MM.1S (cell line): Measurements from ENCODE around the gene MAGI1.

Source experiments
- DNase-seq: peaks from one replicate; pipeline ENCODE4 v3.0.0-alpha.2; 2015
- H2AFZ ChIP-seq: fragments of 300-600 bp; sonication (generic); 2 replicates; pipeline ENCODE4 v1.6.0; 2016; ENCODE audit warnings: antibody characterized with exemption, low read length
- H3F3A ChIP-seq: fragments of 300-600 bp; sonication (generic); 2 replicates; pipeline ENCODE4 v1.6.1; 2016; ENCODE audit warnings: mild to moderate bottlenecking, antibody characterized with exemption, low read length, moderate library complexity, mixed read lengths; ENCODE audit not compliant: insufficient read depth
- H3K27ac ChIP-seq: fragments of 300-600 bp; sonication (generic); 2 replicates; pipeline ENCODE4 v1.5.1; 2016; ENCODE audit warnings: mild to moderate bottlenecking, low read length
- H3K27me3 ChIP-seq: fragments of 300-600 bp; sonication (generic); replicated peaks from 2 replicates; pipeline ENCODE4 v1.6.0; 2016; ENCODE audit warnings: low read length; ENCODE audit not compliant: insufficient read depth
- H3K36me3 ChIP-seq: fragments of 300-600 bp; sonication (generic); replicated peaks from 2 replicates; pipeline ENCODE4 v1.6.1; 2016; ENCODE audit warnings: mild to moderate bottlenecking, low read length, mixed read lengths; ENCODE audit not compliant: insufficient read depth
- H3K4me1 ChIP-seq: fragments of 300-600 bp; sonication (generic); 2 replicates; pipeline ENCODE4 v1.6.1; 2016; ENCODE audit warnings: low read length, mixed read lengths
- H3K4me2 ChIP-seq: fragments of 300-600 bp; sonication (generic); 2 replicates; pipeline ENCODE4 v1.6.0; 2016; ENCODE audit warnings: low read depth, low read length
- H3K4me3 ChIP-seq: fragments of 300-600 bp; sonication (generic); 2 replicates; pipeline ENCODE4 v1.5.1; 2016; ENCODE audit warnings: low read length, mixed read lengths
- H3K79me2 ChIP-seq: fragments of 300-600 bp; sonication (generic); 2 replicates; pipeline ENCODE4 v1.6.1; 2016; ENCODE audit warnings: mixed run types, low read length, mixed read lengths
- H3K9ac ChIP-seq: fragments of 300-600 bp; sonication (generic); 2 replicates; pipeline ENCODE4 v1.6.1; 2016; ENCODE audit warnings: low read length, mixed read lengths
- H3K9me2 ChIP-seq: fragments of 300-600 bp; sonication (generic); replicated peaks from 2 replicates; pipeline ENCODE4 v1.6.1; 2016; ENCODE audit warnings: mild to moderate bottlenecking, low read length, mixed read lengths; ENCODE audit not compliant: insufficient read depth
- H3K9me3 ChIP-seq: fragments of 300-600 bp; sonication (generic); replicated peaks from 2 replicates; pipeline ENCODE4 v1.6.1; 2016; ENCODE audit warnings: mild to moderate bottlenecking, low read length, mixed read lengths; ENCODE audit not compliant: insufficient read depth
- H4K20me1 ChIP-seq: fragments of 300-600 bp; sonication (generic); 2 replicates; pipeline ENCODE4 v1.6.1; 2016; ENCODE audit warnings: mild to moderate bottlenecking, low read length, moderate library complexity, mixed read lengths; ENCODE audit not compliant: insufficient read depth
- EZH2 ChIP-seq: fragments of 300-600 bp; sonication (generic); optimal IDR thresholded peaks from 2 replicates; pipeline ENCODE3; 2017; ENCODE audit warnings: low read depth, mild to moderate bottlenecking, antibody characterized with exemption, low read length, mixed read lengths
- EZH2phosphoT487 ChIP-seq: fragments of 300-600 bp; sonication (generic); IDR thresholded peaks from 2 replicates; pipeline ENCODE4 v1.6.1; 2018; ENCODE audit warnings: antibody characterized with exemption, low read length
- TF ChIP-seq, protein P1 (sequence below): fragments of 300-600 bp; sonication (generic); IDR thresholded peaks from 2 replicates; pipeline ENCODE4 v1.5.1; 2016; ENCODE audit warnings: antibody characterized with exemption, low read length, mixed read lengths

The MAGI1 gene

DNA sequence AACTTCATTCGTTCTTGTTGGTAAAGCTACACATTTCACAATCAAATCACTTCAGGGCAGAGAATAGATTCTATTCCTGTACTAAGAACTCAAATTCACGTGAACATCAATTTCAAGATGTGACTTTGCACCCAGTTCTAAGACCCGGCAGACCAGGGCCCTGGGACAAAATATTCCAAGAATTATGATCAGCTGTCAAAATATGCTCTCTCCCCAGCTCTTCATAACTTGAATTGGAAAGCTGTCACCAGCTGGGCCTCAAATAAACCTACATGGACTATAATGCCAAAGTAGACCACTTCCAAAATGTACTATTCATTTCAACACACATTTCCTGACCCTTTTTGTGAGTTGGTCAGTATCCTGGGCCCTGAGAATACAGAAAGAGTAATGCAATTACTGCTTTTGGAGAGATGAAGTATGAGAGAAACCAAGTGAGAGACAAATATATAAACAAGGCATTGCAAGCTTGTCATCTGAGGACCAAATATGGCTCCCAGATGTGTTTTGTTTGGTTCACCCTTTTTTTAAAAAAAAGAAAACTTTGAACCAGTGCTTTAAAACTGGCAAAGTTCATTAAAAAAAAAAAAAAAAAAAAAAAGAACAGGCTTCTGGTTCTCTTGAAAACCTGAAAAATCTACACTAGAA is 14.9 kb downstream of the MAGI1 start:
- Histone ChIP-seq H2AFZ (no peak overlapping the region), H3K79me2 (peaks cover 4% of the 10 kb centered on the region; the same call in 1 of the 2 replicates), H3K27me3 (no peaks in the 10 kb centered on the region), H3K4me1 (no peaks in the 10 kb centered on the region), H3F3A (no peaks in the 10 kb centered on the region), H3K27ac (no peak overlapping the region), H3K4me2 (no peak overlapping the region), H3K9me3 (no peaks in the 10 kb centered on the region), H3K36me3 (no peaks in the 10 kb centered on the region), H4K20me1 (no peaks in the 10 kb centered on the region), H3K9ac (no peak overlapping the region), H3K9me2 (no peaks in the 10 kb centered on the region), H3K4me3 (no peak overlapping the region)
- no peak for DNase-seq
- TF ChIP-seq EZH2phosphoT487, result no peak
- TF ChIP-seq, protein P1, sequence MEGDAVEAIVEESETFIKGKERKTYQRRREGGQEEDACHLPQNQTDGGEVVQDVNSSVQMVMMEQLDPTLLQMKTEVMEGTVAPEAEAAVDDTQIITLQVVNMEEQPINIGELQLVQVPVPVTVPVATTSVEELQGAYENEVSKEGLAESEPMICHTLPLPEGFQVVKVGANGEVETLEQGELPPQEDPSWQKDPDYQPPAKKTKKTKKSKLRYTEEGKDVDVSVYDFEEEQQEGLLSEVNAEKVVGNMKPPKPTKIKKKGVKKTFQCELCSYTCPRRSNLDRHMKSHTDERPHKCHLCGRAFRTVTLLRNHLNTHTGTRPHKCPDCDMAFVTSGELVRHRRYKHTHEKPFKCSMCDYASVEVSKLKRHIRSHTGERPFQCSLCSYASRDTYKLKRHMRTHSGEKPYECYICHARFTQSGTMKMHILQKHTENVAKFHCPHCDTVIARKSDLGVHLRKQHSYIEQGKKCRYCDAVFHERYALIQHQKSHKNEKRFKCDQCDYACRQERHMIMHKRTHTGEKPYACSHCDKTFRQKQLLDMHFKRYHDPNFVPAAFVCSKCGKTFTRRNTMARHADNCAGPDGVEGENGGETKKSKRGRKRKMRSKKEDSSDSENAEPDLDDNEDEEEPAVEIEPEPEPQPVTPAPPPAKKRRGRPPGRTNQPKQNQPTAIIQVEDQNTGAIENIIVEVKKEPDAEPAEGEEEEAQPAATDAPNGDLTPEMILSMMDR, result no peak
- TF ChIP-seq EZH2, result no peak

DNA sequence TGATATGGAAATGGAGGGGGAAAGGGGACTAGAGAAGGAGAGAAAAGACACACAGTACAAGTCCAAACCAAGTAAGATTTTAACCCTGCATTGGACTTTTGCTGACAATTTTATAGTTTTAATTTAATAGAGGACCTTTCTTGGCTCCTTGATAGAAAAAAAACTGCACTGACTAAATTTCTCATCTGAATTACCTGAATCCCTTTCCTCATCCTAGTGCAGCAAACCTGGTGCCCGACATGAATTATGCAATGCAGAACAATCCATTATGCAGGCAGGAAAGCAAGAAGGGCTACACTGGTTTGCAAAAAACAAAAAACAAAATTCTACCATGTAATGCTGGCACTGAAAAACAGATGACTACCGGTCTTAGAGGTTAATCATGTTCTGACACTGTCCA is 15.5 kb downstream of the MAGI1 start:
- no peaks in the 10 kb centered on the region for H3K36me3 ChIP-seq
- no peaks in the 10 kb centered on the region for H3K27me3 ChIP-seq
- H3K4me3 ChIP-seq, result no peak overlapping the region
- TF ChIP-seq, protein P1, result no peak
- TF ChIP-seq EZH2phosphoT487 (no peak), EZH2 (no peak)
- DNase-seq, result no peak
- no peak overlapping the region for H3K9ac ChIP-seq
- H3K9me3 ChIP-seq, result no peaks in the 10 kb centered on the region
- H3K79me2 ChIP-seq, result peaks cover 4% of the 10 kb centered on the region; the same call in 1 of the 2 replicates
- no peaks in the 10 kb centered on the region for H3F3A ChIP-seq
- no peak overlapping the region for H3K27ac ChIP-seq
- no peak overlapping the region for H3K4me2 ChIP-seq
- H4K20me1 ChIP-seq, result no peaks in the 10 kb centered on the region
- H3K9me2 ChIP-seq, result no peaks in the 10 kb centered on the region
- no peaks in the 10 kb centered on the region for H3K4me1 ChIP-seq
- no peak overlapping the region for H2AFZ ChIP-seq

DNA sequence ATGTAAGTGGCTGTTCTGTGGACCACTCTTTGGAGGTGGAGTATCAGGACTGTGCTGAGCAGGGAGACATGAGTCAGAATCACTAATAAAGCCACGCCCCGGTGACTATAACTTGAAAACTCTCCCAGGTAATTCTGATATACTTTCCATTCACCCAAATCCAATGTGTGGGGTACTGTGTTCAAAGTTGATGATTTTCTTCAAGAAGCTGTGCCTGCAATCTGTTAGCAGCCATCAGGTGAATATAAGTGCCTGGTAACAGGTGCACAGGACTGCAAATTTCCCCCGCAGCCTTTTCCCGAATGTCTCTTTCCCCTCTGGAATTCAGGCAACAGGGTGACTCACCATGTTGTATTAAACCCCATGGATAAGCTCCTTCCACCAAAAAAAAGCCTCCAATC is 17.0 kb downstream of the MAGI1 start:
- no peaks in the 10 kb centered on the region for H4K20me1 ChIP-seq
- TF ChIP-seq EZH2phosphoT487 (no peak), EZH2 (no peak)
- TF ChIP-seq, protein P1, result no peak
- no peak overlapping the region for H3K27ac ChIP-seq
- no peak overlapping the region for H3K9ac ChIP-seq
- no peak overlapping the region for H2AFZ ChIP-seq
- H3K9me3 ChIP-seq, result no peaks in the 10 kb centered on the region
- H3K27me3 ChIP-seq, result no peaks in the 10 kb centered on the region
- peaks cover 4% of the 10 kb centered on the region; the same call in 1 of the 2 replicates for H3K79me2 ChIP-seq
- H3K9me2 ChIP-seq, result no peaks in the 10 kb centered on the region
- H3K4me2 ChIP-seq, result no peak overlapping the region
- no peak for DNase-seq
- H3K4me1 ChIP-seq, result no peaks in the 10 kb centered on the region
- no peaks in the 10 kb centered on the region for H3K36me3 ChIP-seq
- H3K4me3 ChIP-seq, result no peak overlapping the region
- no peaks in the 10 kb centered on the region for H3F3A ChIP-seq
